ENCODE measurements around the gene SOWAHC. TPM values are rescaled to one million over a fixed set of nuclear protein-coding genes. Genes with fewer than 3 reads are reported as not detected.

The SOWAHC gene
- total and polyA plus RNA-seq, 2 of the 13 experiments (the other 11 are each of a cell fraction or from before 2014, with no cell fraction given): 21.2 to 22.5 TPM

DNA sequence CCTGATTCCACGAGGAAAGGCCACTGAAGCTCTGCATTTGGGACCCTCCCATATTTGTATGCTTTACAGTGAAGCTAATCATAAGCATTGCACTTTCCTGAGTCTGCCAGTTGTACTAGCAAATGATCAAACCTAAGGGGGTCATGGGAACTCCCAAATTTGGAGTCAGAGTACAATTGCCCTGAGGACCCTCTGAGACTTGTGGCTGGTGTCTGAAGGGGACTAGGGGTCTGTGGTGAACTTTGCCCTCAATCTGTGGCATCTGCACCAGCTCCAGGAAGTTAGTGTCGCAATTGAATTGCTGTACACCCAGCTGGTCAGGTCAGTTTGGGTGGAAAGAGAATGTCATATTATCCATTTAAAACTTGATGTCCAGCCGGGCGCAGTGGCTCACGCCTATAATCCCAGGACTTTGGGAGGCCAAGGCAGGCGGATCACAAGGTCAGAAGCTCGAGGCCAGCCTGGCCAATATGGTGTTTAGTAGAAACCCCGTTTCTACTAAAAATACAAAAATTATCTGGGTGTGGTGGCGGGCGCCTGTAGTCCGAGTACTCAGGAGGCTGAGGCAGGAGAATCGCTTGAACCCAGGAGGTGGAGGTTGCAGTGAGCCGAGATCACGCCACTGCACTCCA is 18.1 kb downstream of the SOWAHC start (continued):
- TF ChIP-seq HOXA9 (CRISPR knock-in tag; IDR thresholded peaks at IDR 0.05; ENCODE audit: borderline replicate concordance): no peak
- peak; percentile 93 for TF ChIP-seq RXRA (CRISPR knock-in tag; IDR thresholded peaks at IDR 0.05)
- no peak for TF ChIP-seq ZBTB21 (CRISPR knock-in tag; IDR thresholded peaks at IDR 0.05)
- TF ChIP-seq KMT2A (CRISPR knock-in tag; IDR thresholded peaks at IDR 0.05): 0 out of 2 replicates have a peak, but pooled peaks have one; percentile 32
- TF ChIP-seq ZFP1 (CRISPR knock-in tag; IDR thresholded peaks at IDR 0.05): peak; percentile 33; the same call in 1 of the 2 replicates
- peak; percentile 32; the same call in 1 of the 2 replicates for TF ChIP-seq NFKB2 (CRISPR knock-in tag; IDR thresholded peaks at IDR 0.05; ENCODE audit: borderline replicate concordance)
- TF ChIP-seq SIN3B (IDR thresholded peaks at IDR 0.05; ENCODE audit: low read length): no peak
- peak; percentile 66 for TF ChIP-seq MED8 (CRISPR knock-in tag; IDR thresholded peaks at IDR 0.05; ENCODE audit: insufficient replicate concordance)
- peak; percentile 96 for TF ChIP-seq ZNF792 (CRISPR knock-in tag; IDR thresholded peaks at IDR 0.05)
- no peak for TF ChIP-seq RNF219 (CRISPR knock-in tag; IDR thresholded peaks at IDR 0.05)
- TF ChIP-seq SIX1 (CRISPR knock-in tag; IDR thresholded peaks at IDR 0.05; ENCODE audit: borderline replicate concordance): peak; percentile 74; the same call in 1 of the 2 replicates
- TF ChIP-seq ZNF563 (CRISPR knock-in tag; IDR thresholded peaks at IDR 0.05): 0 out of 2 replicates have a peak, but pooled peaks have one; percentile 6
- no peak for TF ChIP-seq SSRP1 (CRISPR knock-in tag; IDR thresholded peaks at IDR 0.05)
- 0 out of 2 replicates have a peak, but pooled peaks have one; percentile 66 for TF ChIP-seq ZSCAN20 (CRISPR knock-in tag; IDR thresholded peaks at IDR 0.05; ENCODE audit: borderline replicate concordance)
- 0 out of 2 replicates have a peak, but pooled peaks have one; percentile 29 for TF ChIP-seq ZNF607 (CRISPR knock-in tag; IDR thresholded peaks at IDR 0.05; ENCODE audit: borderline replicate concordance)
- no peak for TF ChIP-seq ZNF326 (CRISPR knock-in tag; IDR thresholded peaks at IDR 0.05; ENCODE audit: borderline replicate concordance)
- TF ChIP-seq MLX (CRISPR knock-in tag; IDR thresholded peaks at IDR 0.05): peak; percentile 65
- TF ChIP-seq ZNF556 (CRISPR knock-in tag; IDR thresholded peaks at IDR 0.05; ENCODE audit: borderline replicate concordance): peak; percentile 78; the same call in 1 of the 2 replicates
- peak; percentile 88 for TF ChIP-seq RARA (CRISPR knock-in tag; IDR thresholded peaks at IDR 0.05)
- no peak for TF ChIP-seq ATRX (CRISPR knock-in tag; IDR thresholded peaks at IDR 0.05; ENCODE audit: borderline replicate concordance)
- no peak for TF ChIP-seq SOX6 (IDR thresholded peaks at IDR 0.05)
- TF ChIP-seq SOX6 (CRISPR knock-in tag; IDR thresholded peaks at IDR 0.05): peak; percentile 87
- TF ChIP-seq AKNA (CRISPR knock-in tag; IDR thresholded peaks at IDR 0.05; ENCODE audit: borderline replicate concordance): no peak
